Type B pancreatic cell (in vitro differentiated cells): Measurements from ENCODE around the gene N4BP3. TPM values are rescaled to one million over a fixed set of nuclear protein-coding genes. Genes with fewer than 3 reads are reported as not detected.

Experiments used
- DNase-seq: peaks from one replicate; pipeline ENCODE4 v3.0.0; 2021; ENCODE audit warnings: mixed read lengths; ENCODE audit not compliant: unreplicated experiment; ENCODE audit errors: extremely low spot score
- H3K27ac Mint-ChIP-seq: 2 replicates; pipeline ENCODE4 v1.8.0; 2021; ENCODE audit warnings: mild to moderate bottlenecking, mixed read lengths
- H3K27me3 Mint-ChIP-seq: 2 replicates; pipeline ENCODE4 v1.8.0; 2021; ENCODE audit warnings: mixed read lengths
- H3K36me3 Mint-ChIP-seq: 2 replicates; pipeline ENCODE4 v1.8.0; 2021; ENCODE audit warnings: mixed read lengths
- H3K4me1 Mint-ChIP-seq: one replicate; pipeline ENCODE4 v1.8.0; 2021; ENCODE audit warnings: mixed read lengths; ENCODE audit not compliant: unreplicated experiment
- H3K4me3 Mint-ChIP-seq: 2 replicates; pipeline ENCODE4 v1.8.0; 2021; ENCODE audit warnings: mild to moderate bottlenecking, mixed read lengths
- H3K9me3 Mint-ChIP-seq: 2 replicates; pipeline ENCODE4 v1.8.0; 2021; ENCODE audit warnings: mixed read lengths
- total RNA-seq: library from RNA; stranded (reverse); gene quantifications from 2 replicates; pipeline ENCODE4 v1.2.1, GENCODE V29; 2021; ENCODE audit warnings: low replicate concordance
- TF ChIP-seq, protein P1 (sequence below): fragments of 200-600 bp; sonication (generic); conservative IDR thresholded peaks from 2 replicates; pipeline ENCODE4 v1.5.0; 2021; ENCODE audit warnings: antibody characterized with exemption, mild to moderate bottlenecking

N4BP3 gene
- total RNA-seq, 1 donor from 2014 or later = 6.6 TPM

DNA sequence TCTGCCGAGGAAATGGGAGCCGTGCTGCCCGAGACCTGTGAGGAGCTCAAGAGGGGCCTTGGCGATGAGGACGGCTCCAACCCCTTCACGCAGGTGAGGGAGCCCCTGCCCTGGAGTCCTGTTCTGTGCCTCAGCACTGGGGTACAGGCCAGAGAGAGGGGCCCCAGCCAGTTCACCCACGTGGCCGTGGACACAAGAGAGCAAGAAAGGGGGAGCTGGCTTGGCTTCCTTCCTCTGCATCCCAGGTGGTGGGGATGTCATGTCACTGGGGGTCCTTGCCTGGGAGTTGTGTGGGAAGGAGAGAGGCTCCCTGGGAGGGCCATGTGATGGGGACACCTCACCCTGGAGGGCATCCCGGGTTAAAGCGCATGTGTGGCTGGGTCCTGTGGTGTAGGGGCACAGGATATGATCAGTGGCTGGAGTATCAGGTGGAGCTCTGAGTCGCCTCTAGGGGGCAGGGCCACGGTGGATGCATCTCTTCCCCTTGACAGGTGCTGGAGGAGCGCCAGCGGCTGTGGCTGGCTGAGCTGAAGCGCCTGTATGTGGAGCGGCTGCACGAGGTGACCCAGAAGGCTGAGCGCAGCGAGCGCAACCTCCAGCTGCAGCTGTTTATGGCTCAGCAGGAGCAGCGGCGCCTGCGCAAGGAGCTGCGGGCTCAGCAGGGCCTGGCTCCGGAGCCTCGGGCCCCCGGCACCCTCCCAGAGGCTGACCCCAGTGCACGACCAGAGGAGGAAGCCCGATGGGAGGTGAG, 7.5 kb downstream of the N4BP3 start:
- Mint-ChIP-seq H3K27me3 (no peaks in the 10 kb centered on the region), H3K4me1 (peaks cover 15% of the 10 kb centered on the region), H3K36me3 (no peaks in the 10 kb centered on the region), H3K4me3 (no peak overlapping the region), H3K9me3 (no peaks in the 10 kb centered on the region), H3K27ac (no peak overlapping the region)
- DNase-seq = no peak
- TF ChIP-seq, protein P1, sequence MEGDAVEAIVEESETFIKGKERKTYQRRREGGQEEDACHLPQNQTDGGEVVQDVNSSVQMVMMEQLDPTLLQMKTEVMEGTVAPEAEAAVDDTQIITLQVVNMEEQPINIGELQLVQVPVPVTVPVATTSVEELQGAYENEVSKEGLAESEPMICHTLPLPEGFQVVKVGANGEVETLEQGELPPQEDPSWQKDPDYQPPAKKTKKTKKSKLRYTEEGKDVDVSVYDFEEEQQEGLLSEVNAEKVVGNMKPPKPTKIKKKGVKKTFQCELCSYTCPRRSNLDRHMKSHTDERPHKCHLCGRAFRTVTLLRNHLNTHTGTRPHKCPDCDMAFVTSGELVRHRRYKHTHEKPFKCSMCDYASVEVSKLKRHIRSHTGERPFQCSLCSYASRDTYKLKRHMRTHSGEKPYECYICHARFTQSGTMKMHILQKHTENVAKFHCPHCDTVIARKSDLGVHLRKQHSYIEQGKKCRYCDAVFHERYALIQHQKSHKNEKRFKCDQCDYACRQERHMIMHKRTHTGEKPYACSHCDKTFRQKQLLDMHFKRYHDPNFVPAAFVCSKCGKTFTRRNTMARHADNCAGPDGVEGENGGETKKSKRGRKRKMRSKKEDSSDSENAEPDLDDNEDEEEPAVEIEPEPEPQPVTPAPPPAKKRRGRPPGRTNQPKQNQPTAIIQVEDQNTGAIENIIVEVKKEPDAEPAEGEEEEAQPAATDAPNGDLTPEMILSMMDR = peak; percentile 68

DNA sequence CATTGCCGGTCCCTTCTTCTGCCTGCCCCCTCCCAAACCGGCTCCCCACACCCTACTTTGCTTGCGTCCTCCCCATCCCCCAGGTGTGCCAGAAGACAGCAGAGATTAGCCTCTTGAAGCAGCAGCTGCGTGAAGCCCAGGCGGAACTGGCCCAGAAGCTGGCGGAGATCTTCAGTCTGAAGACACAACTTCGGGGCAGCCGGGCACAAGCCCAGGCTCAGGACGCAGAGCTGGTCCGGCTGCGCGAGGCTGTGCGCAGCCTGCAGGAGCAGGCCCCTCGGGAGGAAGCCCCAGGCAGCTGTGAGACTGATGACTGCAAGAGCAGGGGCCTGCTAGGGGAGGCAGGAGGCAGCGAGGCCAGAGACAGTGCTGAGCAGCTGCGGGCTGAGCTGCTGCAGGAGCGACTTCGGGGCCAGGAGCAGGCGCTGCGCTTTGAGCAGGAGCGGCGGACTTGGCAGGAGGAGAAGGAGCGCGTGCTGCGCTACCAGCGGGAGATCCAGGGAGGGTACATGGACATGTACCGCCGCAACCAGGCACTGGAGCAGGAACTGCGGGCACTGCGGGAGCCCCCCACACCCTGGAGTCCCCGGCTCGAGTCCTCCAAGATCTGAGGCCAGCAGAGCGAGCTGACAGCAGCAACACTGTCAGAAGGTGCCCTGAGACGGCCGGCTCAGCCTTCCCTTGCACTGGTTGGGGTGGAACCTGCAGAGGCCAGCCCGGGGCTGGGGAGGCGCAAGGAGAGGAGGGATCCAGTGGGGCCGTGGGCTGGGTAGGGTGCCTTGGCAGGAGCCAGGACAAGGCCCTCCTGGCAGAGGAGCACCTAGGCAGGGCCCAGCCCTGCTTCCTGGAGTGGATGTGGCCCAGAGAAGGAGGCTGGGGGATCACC, 8.3 kb downstream of the N4BP3 start:
- peaks cover 9% of the 10 kb centered on the region for H3K4me1 Mint-ChIP-seq
- DNase-seq = no peak
- TF ChIP-seq, protein P1 = no peak
- no peaks in the 10 kb centered on the region for H3K27me3 Mint-ChIP-seq
- no peak overlapping the region for H3K27ac Mint-ChIP-seq
- H3K9me3 Mint-ChIP-seq = no peaks in the 10 kb centered on the region
- no peaks in the 10 kb centered on the region for H3K36me3 Mint-ChIP-seq
- H3K4me3 Mint-ChIP-seq = no peak overlapping the region

DNA sequence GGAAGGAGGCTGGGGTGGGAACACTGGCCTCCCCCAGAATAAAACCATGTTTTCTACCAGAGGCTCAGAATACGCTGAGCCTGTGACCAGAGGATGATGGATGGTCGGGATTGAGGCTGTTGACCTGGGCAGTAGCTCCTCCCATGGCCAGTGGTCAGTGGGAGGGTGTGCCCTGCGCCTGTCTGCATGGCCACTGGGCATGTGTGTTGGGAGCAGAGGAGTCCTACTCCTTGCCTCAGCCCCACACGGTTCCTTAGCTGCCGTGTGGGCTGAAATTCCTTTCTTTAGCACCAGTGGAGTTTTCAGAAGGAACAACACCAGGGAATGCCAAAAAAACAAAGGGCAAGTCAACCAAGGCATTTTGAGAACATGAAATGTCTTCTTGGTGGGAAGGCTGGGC, 9.0 kb downstream of the N4BP3 start:
- TF ChIP-seq, protein P1 = no peak
- Mint-ChIP-seq H3K9me3 (no peaks in the 10 kb centered on the region), H3K27me3 (no peaks in the 10 kb centered on the region), H3K27ac (no peak overlapping the region), H3K4me1 (peaks cover 9% of the 10 kb centered on the region), H3K4me3 (no peak overlapping the region), H3K36me3 (no peaks in the 10 kb centered on the region)
- DNase-seq = no peak

DNA sequence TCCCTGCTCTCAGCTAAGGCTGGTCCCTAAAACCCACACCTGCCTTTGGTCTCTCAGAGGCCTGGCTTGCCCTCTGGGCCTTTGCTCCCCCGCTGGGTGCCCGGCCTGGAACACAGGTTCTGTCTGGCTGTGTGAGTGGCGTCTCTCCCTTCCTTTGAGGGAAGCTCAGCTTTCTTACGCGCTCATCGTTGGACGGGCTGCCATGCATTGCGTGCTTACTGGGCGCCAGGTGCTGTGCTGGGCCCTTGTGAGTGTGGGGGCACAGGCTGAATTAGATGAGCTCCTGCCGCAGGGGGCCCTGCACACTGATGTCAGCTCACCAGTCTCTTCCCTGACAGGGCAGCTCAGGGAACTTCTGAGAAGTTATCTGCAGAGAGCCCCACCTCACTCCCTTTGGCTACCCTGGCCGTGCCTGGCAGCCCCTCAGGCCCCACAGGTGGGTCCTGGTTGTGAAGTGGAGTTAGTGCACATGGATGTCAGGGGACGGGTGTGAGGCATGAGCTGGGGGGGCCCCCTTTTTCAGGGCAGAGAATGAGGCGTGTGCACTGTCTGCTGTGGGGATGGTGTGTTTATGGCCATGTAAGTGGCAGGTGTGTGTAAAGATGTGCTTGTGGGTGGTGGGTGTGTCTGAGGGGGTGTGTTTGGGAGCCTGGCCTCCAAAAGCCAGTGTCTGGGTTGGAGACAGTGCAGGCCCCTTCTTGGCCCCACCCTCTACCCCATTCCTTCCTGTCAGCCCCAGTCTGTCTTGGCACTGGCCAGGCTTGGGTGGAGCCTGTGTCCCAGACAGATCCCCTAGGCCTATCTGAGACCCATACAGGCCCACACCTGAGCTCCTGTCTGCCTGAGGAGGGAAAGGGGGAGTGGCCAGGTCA, 10.0 kb downstream of the N4BP3 start:
- no peaks in the 10 kb centered on the region for H3K36me3 Mint-ChIP-seq
- no peak for DNase-seq

More for the DNA sequence above, 10.0 kb downstream of the N4BP3 start:
- Mint-ChIP-seq H3K4me1 (peaks cover 9% of the 10 kb centered on the region), H3K4me3 (peak overlapping the region; percentile 73), H3K27me3 (no peaks in the 10 kb centered on the region), H3K9me3 (no peaks in the 10 kb centered on the region), H3K27ac (peak overlapping the region; percentile 99)
- TF ChIP-seq, protein P1 = no peak
